ENCODE results near the gene DNAJC12. TPM values are rescaled to one million over a fixed set of nuclear protein-coding genes. Genes with fewer than 3 reads are reported as not detected.
"Not testable (repeated sequence)": the region's sequence is repeated elsewhere in the genome, so short reads cannot be mapped to it uniquely, and the experiment has no call there.

DNAJC12 gene
- total RNA-seq, 2 experiments from 2014 or later: 12.8 to 19.4 TPM

DNA sequence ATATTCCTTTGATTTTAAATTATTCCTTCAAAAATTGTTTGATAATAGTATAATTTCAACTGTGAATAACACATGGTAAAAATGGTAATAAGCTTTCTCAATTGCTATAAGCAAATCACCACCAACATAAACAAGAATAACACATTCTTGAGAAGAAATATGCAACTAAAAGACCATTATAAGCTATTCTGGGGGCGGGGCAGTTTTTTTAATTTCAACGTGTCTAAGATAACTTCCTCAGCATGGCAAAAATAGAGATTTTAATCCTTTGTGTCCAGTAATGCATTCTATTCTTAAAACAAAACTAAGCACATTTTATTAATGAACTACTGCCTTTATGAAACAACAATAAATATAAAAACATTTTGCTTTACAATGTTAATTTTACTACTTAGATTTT, 1.5 kb downstream of the DNAJC12 start:
- Histone ChIP-seq H4K20me1 (ENCODE audit: insufficient read depth, low read length) (no peaks in the 10 kb centered on the region), H3K4me2 (ENCODE audit: low read length) (peak overlapping the region; percentile 63), H3K27ac (ENCODE audit: low read depth, low read length, poor library complexity, severe bottlenecking) (no peak overlapping the region), H2AFZ (ENCODE audit: low read length) (peak overlapping the region; percentile 38; the same call in 1 of the 2 replicates), H3K9me2 (ENCODE audit: insufficient read depth, low read length) (no peaks in the 10 kb centered on the region), H3K4me3 (ENCODE audit: low read depth, low read length, poor library complexity, severe bottlenecking) (peak overlapping the region; percentile 60), H3K36me3 (ENCODE audit: insufficient read depth, low read length) (no peaks in the 10 kb centered on the region), H3K9me3 (ENCODE audit: low read length) (no peaks in the 10 kb centered on the region), H3K79me2 (ENCODE audit: insufficient read depth, low read depth, low read length) (peaks cover 27% of the 10 kb centered on the region), H3K4me1 (ENCODE audit: insufficient read depth, low read length, poor library complexity, severe bottlenecking) (no peaks in the 10 kb centered on the region)
- CTCF ChIA-PET (ENCODE audit: unreplicated experiment): no interaction called here
- intact Hi-C loops (cut with micrococcal nuclease; ENCODE audit: unreplicated experiment): loop anchor here (5.0 kb wide), 1 partner anchor 49 kb away; no protein-coding TSS in a partner anchor
- POLR2A ChIA-PET: interaction anchor here (0.6 to 3.3 kb wide), 9 partner anchors 10 to 634 kb away, joined by 3 to 10 read pairs (median 4); no protein-coding TSS in a partner anchor
- TF ChIP-seq EZH2phosphoT487 (IDR thresholded peaks at IDR 0.05; ENCODE audit: borderline replicate concordance, low read depth, low read length): no peak
- TF ChIP-seq, protein P1, sequence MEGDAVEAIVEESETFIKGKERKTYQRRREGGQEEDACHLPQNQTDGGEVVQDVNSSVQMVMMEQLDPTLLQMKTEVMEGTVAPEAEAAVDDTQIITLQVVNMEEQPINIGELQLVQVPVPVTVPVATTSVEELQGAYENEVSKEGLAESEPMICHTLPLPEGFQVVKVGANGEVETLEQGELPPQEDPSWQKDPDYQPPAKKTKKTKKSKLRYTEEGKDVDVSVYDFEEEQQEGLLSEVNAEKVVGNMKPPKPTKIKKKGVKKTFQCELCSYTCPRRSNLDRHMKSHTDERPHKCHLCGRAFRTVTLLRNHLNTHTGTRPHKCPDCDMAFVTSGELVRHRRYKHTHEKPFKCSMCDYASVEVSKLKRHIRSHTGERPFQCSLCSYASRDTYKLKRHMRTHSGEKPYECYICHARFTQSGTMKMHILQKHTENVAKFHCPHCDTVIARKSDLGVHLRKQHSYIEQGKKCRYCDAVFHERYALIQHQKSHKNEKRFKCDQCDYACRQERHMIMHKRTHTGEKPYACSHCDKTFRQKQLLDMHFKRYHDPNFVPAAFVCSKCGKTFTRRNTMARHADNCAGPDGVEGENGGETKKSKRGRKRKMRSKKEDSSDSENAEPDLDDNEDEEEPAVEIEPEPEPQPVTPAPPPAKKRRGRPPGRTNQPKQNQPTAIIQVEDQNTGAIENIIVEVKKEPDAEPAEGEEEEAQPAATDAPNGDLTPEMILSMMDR (conservative IDR thresholded peaks at IDR 0.05; ENCODE audit: low read length): no peak
- BruUV-seq (replicated peaks): no TSS peak
- DNase-seq (ENCODE audit: low spot score): no peak

DNA sequence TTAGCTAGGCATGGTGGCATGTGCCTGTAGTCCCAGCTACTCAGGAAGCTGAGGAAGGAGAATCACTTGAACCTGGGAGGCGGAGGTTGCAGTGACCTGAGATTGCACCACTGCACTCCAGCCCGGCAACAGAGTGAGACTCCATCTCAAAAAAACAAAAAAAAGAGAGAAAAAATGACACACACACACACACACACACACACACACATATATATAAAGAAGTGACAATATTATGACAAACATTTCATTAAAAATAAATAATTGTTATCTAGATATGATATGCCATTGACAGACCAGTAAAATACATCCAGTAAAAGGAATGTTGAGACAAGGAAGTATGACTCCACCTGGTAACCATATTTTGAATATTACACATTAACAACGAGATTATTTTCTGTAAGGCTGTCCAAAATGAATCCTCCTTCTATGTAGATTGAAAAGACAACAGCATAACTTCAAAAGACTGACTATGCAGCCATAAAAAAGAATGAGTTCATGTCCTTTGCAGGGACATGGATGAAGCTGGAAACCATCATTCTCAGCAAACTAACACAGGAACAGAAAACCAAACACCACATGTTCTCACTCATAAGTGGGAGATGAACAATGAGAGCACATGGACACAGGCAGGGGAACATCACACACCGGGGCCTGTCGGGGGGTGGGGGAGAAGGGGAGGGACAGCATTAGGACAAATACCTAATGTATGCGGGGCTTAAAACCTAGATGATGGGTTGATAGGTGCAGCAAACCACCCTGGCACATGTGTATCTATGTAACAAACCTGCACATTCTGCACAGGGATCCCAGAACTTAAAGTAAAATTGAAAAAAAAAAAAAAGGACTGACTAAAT, 2.2 kb downstream of the DNAJC12 start:
- Histone ChIP-seq H3K79me2 (ENCODE audit: insufficient read depth, low read depth, low read length) (peaks cover 31% of the 10 kb centered on the region), H3K4me2 (ENCODE audit: low read length) (peak overlapping the region; percentile 63), H2AFZ (ENCODE audit: low read length) (peak overlapping the region; percentile 38; the same call in 1 of the 2 replicates), H3K4me3 (ENCODE audit: low read depth, low read length, poor library complexity, severe bottlenecking) (peak overlapping the region; percentile 60)
- POLR2A ChIA-PET: interaction anchor here (0.6 to 3.3 kb wide), 10 partner anchors 11 to 633 kb away, joined by 3 to 10 read pairs (median 4); no protein-coding TSS in a partner anchor
- intact Hi-C loops (cut with micrococcal nuclease; ENCODE audit: unreplicated experiment): loop anchor here (5.0 kb wide), 1 partner anchor 48 kb away; no protein-coding TSS in a partner anchor
- H4K20me1 ChIP-seq (ENCODE audit: insufficient read depth, low read length); CTCF ChIA-PET (ENCODE audit: unreplicated experiment); DNase-seq (ENCODE audit: low spot score); H3K9me3 ChIP-seq (ENCODE audit: low read length); H3K9me2 ChIP-seq (ENCODE audit: insufficient read depth, low read length); H3K36me3 ChIP-seq (ENCODE audit: insufficient read depth, low read length); BruUV-seq (replicated peaks); H3K4me1 ChIP-seq (ENCODE audit: insufficient read depth, low read length, poor library complexity, severe bottlenecking); H3K27ac ChIP-seq (ENCODE audit: low read depth, low read length, poor library complexity, severe bottlenecking): not testable (repeated sequence)

DNA sequence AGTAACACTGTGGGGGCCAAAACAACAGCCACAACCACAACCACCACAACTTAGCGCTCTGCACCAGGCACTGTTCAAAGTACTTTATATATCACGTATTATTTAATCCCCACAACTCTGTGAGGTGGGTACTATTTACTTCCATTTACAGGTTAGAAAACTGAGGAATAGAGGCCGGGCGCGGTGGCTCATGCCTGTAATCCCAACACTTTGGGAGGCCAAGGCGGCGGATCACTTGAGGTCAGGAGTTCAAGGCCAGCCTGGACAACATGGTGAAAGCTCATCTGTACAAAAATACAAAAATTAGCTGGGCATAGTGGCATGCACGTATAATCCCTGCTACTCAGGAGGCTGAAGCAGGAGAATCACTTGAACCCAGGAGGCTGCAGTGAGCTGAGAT, 3.6 kb downstream of the DNAJC12 start:
- Histone ChIP-seq H3K9me2 (ENCODE audit: insufficient read depth, low read length) (no peaks in the 10 kb centered on the region), H3K27ac (ENCODE audit: low read depth, low read length, poor library complexity, severe bottlenecking) (no peak overlapping the region), H3K36me3 (ENCODE audit: insufficient read depth, low read length) (no peaks in the 10 kb centered on the region), H3K4me2 (ENCODE audit: low read length) (no peak overlapping the region), H3K79me2 (ENCODE audit: insufficient read depth, low read depth, low read length) (peaks cover 31% of the 10 kb centered on the region), H3K4me1 (ENCODE audit: insufficient read depth, low read length, poor library complexity, severe bottlenecking) (no peaks in the 10 kb centered on the region), H4K20me1 (ENCODE audit: insufficient read depth, low read length) (no peaks in the 10 kb centered on the region), H3K4me3 (ENCODE audit: low read depth, low read length, poor library complexity, severe bottlenecking) (no peak overlapping the region), H2AFZ (ENCODE audit: low read length) (no peak overlapping the region), H3K9me3 (ENCODE audit: low read length) (no peaks in the 10 kb centered on the region)
- TF ChIP-seq, protein P1 (conservative IDR thresholded peaks at IDR 0.05; ENCODE audit: low read length): no peak
- TF ChIP-seq EZH2phosphoT487 (IDR thresholded peaks at IDR 0.05; ENCODE audit: borderline replicate concordance, low read depth, low read length): no peak
- CTCF ChIA-PET (ENCODE audit: unreplicated experiment): interaction anchor here (1.6 kb wide), 1 partner anchor 46 kb away, joined by 5 read pairs; no protein-coding TSS in a partner anchor
- BruUV-seq (replicated peaks): no TSS peak
- no peak for DNase-seq (ENCODE audit: low spot score)
- intact Hi-C loops (cut with micrococcal nuclease; ENCODE audit: unreplicated experiment): no loop called here
- POLR2A ChIA-PET: interaction anchor here (0.6 to 1.4 kb wide), 4 partner anchors 10 to 868 kb away, joined by 3 read pairs; no protein-coding TSS in a partner anchor

All from OCI-LY7 (cell line).